H1 (cell line): ENCODE data around the gene LTBP3. TPM values are rescaled to one million over a fixed set of nuclear protein-coding genes. Genes with fewer than 3 reads are reported as not detected.

ENCODE experiments used
- CTCF ChIA-PET: fragments of 300-600 bp; sonication (Branson Sonifier 250); formaldehyde crosslinking; loops from one replicate; lab custom pipeline; 2021; ENCODE audit not compliant: partially characterized antibody; lab: Charles Lee
- POLR2A ChIA-PET: fragments of 300-600 bp; sonication (Branson Sonifier 250); formaldehyde crosslinking; loops from one replicate; lab custom pipeline; 2021; ENCODE audit warnings: inconsistent platforms; ENCODE audit not compliant: partially characterized antibody; lab: Charles Lee
- DNase-seq, 2 experiments: peaks; one replicate each; pipeline versions ENCODE4 v3.0.0 to v3.0.0-alpha.2; 2010 to 2022; ENCODE audit warnings: low spot score in 2 of 2, low read depth in 1 of 2, mixed read lengths in 1 of 2
- FAIRE-seq: peaks from 2 replicates; lab custom pipeline; 2011; peaks lifted over from hg19 to GRCh38; lab: Jason Lieb, UNC
- H2AFZ ChIP-seq: 2 replicates; pipeline ENCODE4 v1.8.1; 2012; ENCODE audit warnings: low read length, inconsistent platforms
- H2AK5ac ChIP-seq: 2 replicates; pipeline ENCODE4 v1.6.1; 2013; ENCODE audit warnings: low read depth, low read length
- H2BK120ac ChIP-seq: replicated peaks from 2 replicates; pipeline ENCODE3; 2013; ENCODE audit warnings: low read depth, low read length, inconsistent platforms
- H2BK12ac ChIP-seq: 2 replicates; pipeline ENCODE4 v1.6.1; 2013; ENCODE audit warnings: low read depth, low read length
- H2BK15ac ChIP-seq: 2 replicates; pipeline ENCODE4 v1.6.1; 2013; ENCODE audit warnings: low read length
- H2BK20ac ChIP-seq: 2 replicates; pipeline ENCODE4 v1.6.1; 2013; ENCODE audit warnings: low read length
- H2BK5ac ChIP-seq: 2 replicates; pipeline ENCODE4 v1.6.1; 2013; ENCODE audit warnings: low read depth, low read length
- H3K14ac ChIP-seq: 2 replicates; pipeline ENCODE4 v1.6.1; 2013; ENCODE audit warnings: inconsistent platforms; ENCODE audit not compliant: insufficient read length
- H3K18ac ChIP-seq: 2 replicates; pipeline ENCODE4 v1.6.1; 2013; ENCODE audit warnings: low read length; ENCODE audit errors: extremely low read depth
- H3K23ac ChIP-seq: 2 replicates; pipeline ENCODE4 v1.6.1; 2013; ENCODE audit warnings: inconsistent platforms; ENCODE audit not compliant: insufficient read length
- H3K23me2 ChIP-seq: 2 replicates; pipeline ENCODE4 v1.6.1; 2013; ENCODE audit warnings: low read depth, low read length
- H3K27ac ChIP-seq: 2 replicates; pipeline ENCODE4 v1.6.1; 2011; ENCODE audit warnings: low read depth, low read length, inconsistent platforms
- H3K27me3 ChIP-seq, 4 experiments: replicated peaks in 1 of 4; 1 replicate in 1 of 4; 2 replicates in 3 of 4; pipeline versions ENCODE4 v1.6.1 to v1.8.1; 2011 to 2013; ENCODE audit warnings: low read length in 3 of 4, mild to moderate bottlenecking in 3 of 4, inconsistent platforms in 2 of 4, mixed read lengths in 2 of 4, moderate library complexity in 1 of 4; ENCODE audit not compliant: control insufficient read depth in 3 of 4, insufficient read depth in 3 of 4; ENCODE audit errors: extremely low read depth in 1 of 4
- H3K36me3 ChIP-seq, 4 experiments: 2 replicates each; pipeline versions ENCODE4 v1.6.1 to v1.8.1; 2011 to 2013; ENCODE audit warnings: mild to moderate bottlenecking in 4 of 4, low read length in 3 of 4, moderate library complexity in 2 of 4, control low read depth in 1 of 4, inconsistent platforms in 1 of 4; ENCODE audit not compliant: insufficient read depth in 4 of 4, control insufficient read depth in 2 of 4
- H3K4ac ChIP-seq: replicated peaks from 2 replicates; pipeline ENCODE3; 2013; ENCODE audit warnings: low read length, low read depth, mixed read lengths, inconsistent platforms; ENCODE audit not compliant: insufficient read length
- H3K4me1 ChIP-seq, 4 experiments: replicated peaks in 1 of 4; 1 replicate in 1 of 4; 2 replicates in 3 of 4; pipeline versions ENCODE4 v1.6.1 to v1.8.1; 2011 to 2013; ENCODE audit warnings: low read length in 3 of 4, inconsistent platforms in 2 of 4, mixed read lengths in 1 of 4; ENCODE audit not compliant: insufficient read depth in 4 of 4, control insufficient read depth in 3 of 4
- H3K4me2 ChIP-seq, 2 experiments: 2 replicates each; pipeline versions ENCODE4 v1.6.1 to v1.8.1; 2011 to 2013; ENCODE audit warnings: low read depth in 2 of 2, low read length in 2 of 2, control low read depth in 1 of 2, inconsistent platforms in 1 of 2, mild to moderate bottlenecking in 1 of 2; ENCODE audit not compliant: insufficient read depth in 1 of 2
- H3K4me3 ChIP-seq, 4 experiments: fragments of 200-600, 300-600 bp in 1 of 4; sonication (generic), shearing (Covaris generic), sonication (Bioruptor Twin) in 1 of 4; 2 replicates each; pipeline versions ENCODE4 v1.5.1 to v1.8.1; 2011 to 2016; ENCODE audit warnings: low read length in 4 of 4, low read depth in 3 of 4, control low read depth in 2 of 4, inconsistent platforms in 2 of 4, mild to moderate bottlenecking in 2 of 4, mixed read lengths in 1 of 4, moderate library complexity in 1 of 4; ENCODE audit not compliant: insufficient read depth in 2 of 4; ENCODE audit errors: extremely low read depth in 1 of 4
- H3K56ac ChIP-seq: replicated peaks from 2 replicates; pipeline ENCODE3; 2013; ENCODE audit warnings: low read depth, mild to moderate bottlenecking, mixed read lengths, low read length, inconsistent platforms; ENCODE audit not compliant: insufficient read length
- H3K79me1 ChIP-seq: 2 replicates; pipeline ENCODE4 v1.6.1; 2013; ENCODE audit warnings: low read depth, low read length, control low read depth
- H3K79me2 ChIP-seq, 2 experiments: 2 replicates each; pipeline versions ENCODE4 v1.6.1 to v1.8.1; 2012 to 2013; ENCODE audit warnings: low read length in 2 of 2, mild to moderate bottlenecking in 2 of 2, inconsistent platforms in 1 of 2; ENCODE audit not compliant: insufficient read depth in 2 of 2, control insufficient read depth in 1 of 2
- H3K9ac ChIP-seq, 4 experiments: replicated peaks in 1 of 4; 1 replicate in 1 of 4; 2 replicates in 3 of 4; pipeline versions ENCODE4 v1.6.1 to v1.8.1; 2011 to 2013; ENCODE audit warnings: low read depth in 3 of 4, low read length in 3 of 4, control low read depth in 2 of 4, mild to moderate bottlenecking in 2 of 4, moderate library complexity in 2 of 4, inconsistent platforms in 1 of 4; ENCODE audit errors: extremely low read depth in 1 of 4
- H3K9me3 ChIP-seq, 2 experiments: 2 replicates each; pipeline versions ENCODE4 v1.6.1 to v1.8.1; 2012 to 2013; ENCODE audit warnings: mild to moderate bottlenecking in 2 of 2, moderate library complexity in 2 of 2, control low read depth in 1 of 2, inconsistent platforms in 1 of 2, low read depth in 1 of 2, low read length in 1 of 2, mixed read lengths in 1 of 2; ENCODE audit not compliant: insufficient read depth in 2 of 2
- H4K20me1 ChIP-seq, 2 experiments: replicated peaks in 1 of 2; 2 replicates each; pipeline versions ENCODE3 to v1.8.1; 2011 to 2013; ENCODE audit warnings: inconsistent platforms in 2 of 2, low read length in 2 of 2, mild to moderate bottlenecking in 1 of 2; ENCODE audit not compliant: insufficient read depth in 2 of 2, control insufficient read depth in 1 of 2
- H4K5ac ChIP-seq: 2 replicates; pipeline ENCODE4 v1.6.1; 2013; ENCODE audit warnings: low read length, low read depth, mixed read lengths, inconsistent platforms; ENCODE audit not compliant: insufficient read length
- H4K8ac ChIP-seq: 2 replicates; pipeline ENCODE4 v1.8.0; 2013; ENCODE audit warnings: mild to moderate bottlenecking, moderate library complexity, low read length, inconsistent platforms; ENCODE audit not compliant: insufficient read depth; ENCODE audit errors: extremely low read depth
- H4K91ac ChIP-seq: replicated peaks from 2 replicates; pipeline ENCODE3; 2013; ENCODE audit warnings: low read length, mixed read lengths, inconsistent platforms; ENCODE audit not compliant: insufficient read length
- CREB1 ChIP-seq: IDR thresholded peaks from 2 replicates; pipeline ENCODE4 v1.6.1; 2012; ENCODE audit warnings: inconsistent platforms
- SIX5 ChIP-seq: IDR thresholded peaks from 2 replicates; pipeline ENCODE4 v1.6.1; 2011; ENCODE audit warnings: mild to moderate bottlenecking, low read depth, low read length
- WGBS, 2 experiments: shearing (Covaris generic) in 1 of 2; methylation state at CpG; one replicate each; pipeline versions ENCODE4 v1.1.6 to v1.1.7; 2013 to 2015; ENCODE audit warnings: low lambda C conversion rate in 2 of 2, mixed read lengths in 2 of 2, inconsistent platforms in 1 of 2, low coverage in 1 of 2, missing lambda C conversion rate in 1 of 2; ENCODE audit not compliant: insufficient replicate concordance in 2 of 2, insufficient coverage in 1 of 2, insufficient read length in 1 of 2; ENCODE audit errors: extremely low coverage in 1 of 2, missing lambda C conversion rate in 1 of 2; 5-methylcytosine and 5-hydroxymethylcytosine counted together
- polyA plus RNA-seq, 7 experiments: library from polyadenylated mRNA; depleted of rRNA in 3 of 7; stranded (reverse) in 5 of 7; unstranded in 2 of 7; fragments of >200 nt in 5 of 7; fragments of 200-250 nt in 2 of 7; gene quantifications; 1 replicate in 5 of 7; 2 replicates in 1 of 7; 4 replicates in 1 of 7; pipeline versions ENCODE4 v1.2.1 to v1.2.3, GENCODE V29; 2011 to 2013; ENCODE audit warnings: missing spikeins in 2 of 7, mixed read lengths in 2 of 7
- total RNA-seq: library from RNA; stranded (reverse); fragmentation: NEBNext Ultra II Directional; extraction: Animal tissue kit (Norgen Biotek cat#: 25700); gene quantifications from 2 replicates; pipeline ENCODE4 v1.2.1, GENCODE V29; 2021

LTBP3 gene
- total and polyA plus RNA-seq, 2 of the 8 experiments (the other 6 are each of a cell fraction or from before 2014, with no cell fraction given) = 12.8 to 17.8 TPM

GRCh38 chr11:65535102-65535501, 23.1 kb downstream of the LTBP3 start:
- FAIRE-seq = no peak
- WGBS, 2 experiments = 91% methylated on average over 9 of the region's 9 CpGs; no CpG with 5 or more reads in 1 of the 2 experiments
- no peak overlapping the region for H2BK15ac ChIP-seq
- no peak overlapping the region for H4K91ac ChIP-seq
- no peak overlapping the region for H2BK12ac ChIP-seq
- no peak overlapping the region for H3K4me2 ChIP-seq
- no peaks in the 10 kb centered on the region for H3K79me2 ChIP-seq
- CTCF ChIA-PET = interaction anchor here (1.5 kb wide), 2 partner anchors 11 to 17 kb away, joined by 3 to 4 read pairs; no protein-coding TSS in a partner anchor
- H4K20me1 ChIP-seq = peaks cover 3 to 21% of the 10 kb centered on the region in 2 experiments
- H3K4me1 ChIP-seq = peaks cover 0 to 6% (median 1%) of the 10 kb centered on the region in 4 experiments; a peak in 5 of 7 replicates
- no peak overlapping the region for H3K14ac ChIP-seq
- no peak overlapping the region for H3K56ac ChIP-seq
- H2AFZ ChIP-seq = no peak overlapping the region
- H2BK120ac ChIP-seq = no peak overlapping the region
- H3K9me3 ChIP-seq = no peaks in the 10 kb centered on the region
- DNase-seq = no peak
- POLR2A ChIA-PET = interaction anchor here (1.1 to 1.5 kb wide), 2 partner anchors 9 to 37 kb away, joined by 3 read pairs; partner anchors contain the start of gene MALAT1
- no peak overlapping the region for H3K18ac ChIP-seq
- no peak overlapping the region for H4K8ac ChIP-seq
- H3K36me3 ChIP-seq = peaks cover 6 to 20% (median 17%) of the 10 kb centered on the region in 4 experiments
- H2BK20ac ChIP-seq = no peak overlapping the region
- no peak overlapping the region for H3K9ac ChIP-seq
- H3K23ac ChIP-seq = no peak overlapping the region
- no peak overlapping the region for H2BK5ac ChIP-seq
- H3K4me3 ChIP-seq = no peak overlapping the region
- H3K23me2 ChIP-seq = peaks cover 10% of the 10 kb centered on the region
- H3K79me1 ChIP-seq = no peaks in the 10 kb centered on the region; the same call in 1 of the 2 replicates
- H2AK5ac ChIP-seq = no peak overlapping the region
- TF ChIP-seq SIX5 (no peak), CREB1 (no peak)
- peaks cover 0 to 20% (median 11%) of the 10 kb centered on the region in 4 experiments; a peak in 5 of 7 replicates for H3K27me3 ChIP-seq
- H3K27ac ChIP-seq = no peak overlapping the region
- H3K4ac ChIP-seq = no peak overlapping the region
- H4K5ac ChIP-seq = no peak overlapping the region
